PC-3 (cell line): ENCODE measurements around the gene KRTAP5-11. TPM values are rescaled to one million over a fixed set of nuclear protein-coding genes. Genes with fewer than 3 reads are reported as not detected.
"Not testable (repeated sequence)": the region's sequence is repeated elsewhere in the genome, so short reads cannot be mapped to it uniquely, and the experiment has no call there.

Experiments
- ATAC-seq: fragments of 200-7000 bp; cut with Tn5 transposase; 2 replicates; pipeline ENCODE4 v1.9.1; 2020; ENCODE audit warnings: mild to moderate bottlenecking, moderate library complexity
- BruUV-seq: library from RNA; stranded (reverse); fragments of 400-500 nt; replicated peaks from 2 replicates; lab custom pipeline; 2021; lab: Mats Ljungman, UMichigan
- CTCF ChIA-PET: fragments of 300-600 bp; sonication (Branson Sonifier 250); formaldehyde crosslinking; loops from one replicate; lab custom pipeline; 2022; ENCODE audit warnings: antibody characterized with exemption; lab: Charles Lee
- POLR2A ChIA-PET: fragments of 300-600 bp; sonication (Branson Sonifier 250); formaldehyde crosslinking; loops from one replicate; lab custom pipeline; 2022; ENCODE audit warnings: antibody characterized with exemption; ENCODE audit not compliant: unreplicated experiment; lab: Charles Lee
- DNase-seq: peaks from one replicate; pipeline ENCODE4 v3.0.0-alpha.2; 2015
- H2AFZ ChIP-seq: fragments of 300-600 bp; sonication (generic); 2 replicates; pipeline ENCODE4 v1.6.0; 2016; ENCODE audit warnings: antibody characterized with exemption, low read length
- H3F3A ChIP-seq: fragments of 300-600 bp; sonication (generic); one replicate; pipeline ENCODE4 v1.6.0; 2017; ENCODE audit warnings: antibody characterized with exemption, low read length, control low read depth, mild to moderate bottlenecking; ENCODE audit not compliant: unreplicated experiment
- H3K27ac ChIP-seq: fragments of 300-600 bp; sonication (generic); 2 replicates; pipeline ENCODE4 v1.5.1; 2016; ENCODE audit warnings: mild to moderate bottlenecking, low read length
- H3K27me3 ChIP-seq: fragments of 300-600 bp; sonication (generic); 2 replicates; pipeline ENCODE4 v1.6.1; 2016; ENCODE audit warnings: low read length, mixed read lengths
- H3K36me3 ChIP-seq: fragments of 300-600 bp; sonication (generic); 2 replicates; pipeline ENCODE4 v1.6.1; 2016; ENCODE audit warnings: low read depth, mixed run types, low read length, mixed read lengths
- H3K4me1 ChIP-seq: fragments of 300-600 bp; sonication (generic); 2 replicates; pipeline ENCODE4 v1.5.1; 2016; ENCODE audit warnings: low read length; ENCODE audit not compliant: insufficient read depth
- H3K4me2 ChIP-seq: fragments of 300-600 bp; sonication (generic); 2 replicates; pipeline ENCODE4 v1.6.0; 2016; ENCODE audit warnings: low read length
- H3K4me3 ChIP-seq: fragments of 300-600 bp; sonication (generic); 2 replicates; pipeline ENCODE4 v1.5.1; 2016; ENCODE audit warnings: mild to moderate bottlenecking, low read length, mixed read lengths
- H3K79me2 ChIP-seq: fragments of 300-600 bp; sonication (generic); 2 replicates; pipeline ENCODE4 v1.6.1; 2017; ENCODE audit warnings: low read length, mixed read lengths
- H3K9ac ChIP-seq: fragments of 300-600 bp; sonication (generic); 2 replicates; pipeline ENCODE4 v1.6.0; 2016; ENCODE audit warnings: mild to moderate bottlenecking, low read length
- H3K9me2 ChIP-seq: fragments of 300-600 bp; sonication (generic); replicated peaks from 2 replicates; pipeline ENCODE4 v1.6.1; 2016; ENCODE audit warnings: mixed run types, low read length, mixed read lengths
- H3K9me3 ChIP-seq: fragments of 300-600 bp; sonication (generic); 2 replicates; pipeline ENCODE4 v1.6.1; 2016; ENCODE audit warnings: low read length, mixed read lengths
- H4K20me1 ChIP-seq: fragments of 300-600 bp; sonication (generic); 2 replicates; pipeline ENCODE4 v1.6.1; 2016; ENCODE audit warnings: low read length, mixed read lengths
- CTCF ChIP-seq: fragments of 300-600 bp; sonication (generic); conservative IDR thresholded peaks from 2 replicates; pipeline ENCODE4 v1.5.1; 2017; ENCODE audit warnings: antibody characterized with exemption, low read depth, mild to moderate bottlenecking, low read length
- EZH2 ChIP-seq: fragments of 300-600 bp; sonication (generic); IDR thresholded peaks from one replicate; pipeline ENCODE4 v1.6.1; 2017; ENCODE audit warnings: antibody characterized with exemption, mild to moderate bottlenecking, low read length; ENCODE audit not compliant: unreplicated experiment
- EZH2phosphoT487 ChIP-seq: fragments of 300-600 bp; sonication (generic); IDR thresholded peaks from 2 replicates; pipeline ENCODE4 v1.6.1; 2018; ENCODE audit warnings: mild to moderate bottlenecking, antibody characterized with exemption, low read length, borderline replicate concordance
- intact Hi-C: fragments of 100-400 bp; cut with micrococcal nuclease; formaldehyde crosslinking; loops from 2 replicates; pipeline ENCODE4 v1.9.0; 2023
- total RNA-seq: library from RNA; depleted of rRNA; stranded (reverse); fragments of >200 nt; gene quantifications from 2 replicates; pipeline ENCODE4 v1.2.3, GENCODE V29; 2014

KRTAP5-11 gene
- total RNA-seq, 1 experiment from 2014 or later: not detected

GRCh38 chr11:71577469-71578004 is 5.1 kb downstream of the KRTAP5-11 start:
- no peak overlapping the region for H3K27ac ChIP-seq
- H3F3A ChIP-seq: no peaks in the 10 kb centered on the region
- H3K4me3 ChIP-seq: no peak overlapping the region
- H3K9ac ChIP-seq: no peak overlapping the region
- TF ChIP-seq EZH2 (no peak), CTCF (no peak), EZH2phosphoT487 (no peak)
- H2AFZ ChIP-seq: no peak overlapping the region
- no peaks in the 10 kb centered on the region for H3K9me3 ChIP-seq
- ATAC-seq: no peak
- no peaks in the 10 kb centered on the region for H4K20me1 ChIP-seq
- no peak for DNase-seq
- peaks cover 21% of the 10 kb centered on the region for H3K27me3 ChIP-seq
- intact Hi-C loops: no loop called here
- H3K9me2 ChIP-seq: no peaks in the 10 kb centered on the region
- H3K4me2 ChIP-seq: no peak overlapping the region
- no peaks in the 10 kb centered on the region for H3K79me2 ChIP-seq
- H3K36me3 ChIP-seq: no peaks in the 10 kb centered on the region
- ChIA-PET CTCF (no interaction called here), POLR2A (no interaction called here)
- no TSS peak for BruUV-seq
- peaks cover 14% of the 10 kb centered on the region for H3K4me1 ChIP-seq

DNA sequence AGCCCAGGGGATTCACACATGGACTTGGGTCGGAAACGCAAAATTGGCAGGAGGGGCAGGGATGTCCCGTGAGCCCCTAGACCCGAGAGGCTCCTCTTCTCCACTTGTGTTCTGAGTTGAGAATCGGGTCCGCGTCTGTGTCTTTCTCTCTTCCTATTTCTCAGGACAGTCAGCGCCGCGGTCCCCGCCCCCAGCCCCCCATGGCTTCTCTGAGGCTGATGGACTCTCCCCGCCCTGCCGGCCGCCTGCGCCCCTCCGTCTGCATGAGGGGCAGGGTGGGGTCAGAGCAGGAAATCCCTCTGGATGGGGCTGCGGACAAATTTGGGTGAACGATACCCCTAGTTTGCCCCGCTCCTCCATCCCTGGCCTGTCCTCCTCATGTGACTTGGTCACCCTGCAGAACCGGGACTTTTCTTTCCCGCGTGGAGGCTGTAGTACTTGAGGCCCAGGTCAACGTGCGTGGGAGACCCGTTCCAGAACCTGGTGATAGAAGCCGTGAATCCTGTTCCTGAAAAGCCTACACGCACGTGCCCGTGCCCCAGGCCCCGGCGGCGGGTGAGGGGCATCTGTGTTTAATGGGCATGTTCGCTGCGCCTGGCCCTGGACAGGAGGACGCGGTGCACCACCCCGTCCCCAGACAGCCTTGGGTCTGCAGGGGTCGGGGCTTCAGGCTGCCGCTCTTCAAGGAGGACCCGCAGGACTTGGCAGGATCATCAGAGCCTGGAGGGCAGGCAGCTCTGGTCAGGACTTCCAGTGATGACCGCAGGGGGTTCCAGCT is 5.8 kb downstream of the KRTAP5-11 start:
- H4K20me1 ChIP-seq, H3K9ac ChIP-seq, H3K4me2 ChIP-seq, CTCF ChIA-PET, H3K36me3 ChIP-seq, H3K79me2 ChIP-seq, H3K4me3 ChIP-seq, H3K9me3 ChIP-seq, DNase-seq, H3K27ac ChIP-seq, BruUV-seq, H3K9me2 ChIP-seq, POLR2A ChIA-PET, intact Hi-C loops, H2AFZ ChIP-seq, H3F3A ChIP-seq, ATAC-seq: not testable (repeated sequence)
- Histone ChIP-seq H3K4me1 (peaks cover 13% of the 10 kb centered on the region), H3K27me3 (peaks cover 21% of the 10 kb centered on the region)

- no peak overlapping the region for H3K27ac ChIP-seq
- CTCF ChIA-PET: no interaction called here
- POLR2A ChIA-PET: no interaction called here
- H4K20me1 ChIP-seq: no peaks in the 10 kb centered on the region
- H3K9me3 ChIP-seq: no peaks in the 10 kb centered on the region
- H3K4me1 ChIP-seq: peaks cover 8% of the 10 kb centered on the region
- H3K36me3 ChIP-seq: no peaks in the 10 kb centered on the region
- no peaks in the 10 kb centered on the region for H3K79me2 ChIP-seq
- no peak overlapping the region for H3K4me3 ChIP-seq
- TF ChIP-seq EZH2phosphoT487: no peak
- TF ChIP-seq CTCF: no peak
- no peak for TF ChIP-seq EZH2
- H2AFZ ChIP-seq: no peak overlapping the region
- DNase-seq (no peak), ATAC-seq (no peak)
- H3K9ac ChIP-seq: no peak overlapping the region
- intact Hi-C loops: no loop called here
- no peaks in the 10 kb centered on the region for H3K9me2 ChIP-seq
- H3K27me3 ChIP-seq: peaks cover 21% of the 10 kb centered on the region
- no peaks in the 10 kb centered on the region for H3F3A ChIP-seq
- no peak overlapping the region for H3K4me2 ChIP-seq
- no TSS peak for BruUV-seq
Observed at GRCh38 chr11:71575723-71576424, 6.8 kb downstream of the KRTAP5-11 start.
